ENCODE results near the gene DDX54. TPM values are rescaled to one million over a fixed set of nuclear protein-coding genes. Genes with fewer than 3 reads are reported as not detected.

Gene DDX54
- total and polyA plus RNA-seq, 2 of the 8 experiments (the other 6 are each of a cell fraction or from before 2014, with no cell fraction given), result 64.9 to 113 TPM

DNA sequence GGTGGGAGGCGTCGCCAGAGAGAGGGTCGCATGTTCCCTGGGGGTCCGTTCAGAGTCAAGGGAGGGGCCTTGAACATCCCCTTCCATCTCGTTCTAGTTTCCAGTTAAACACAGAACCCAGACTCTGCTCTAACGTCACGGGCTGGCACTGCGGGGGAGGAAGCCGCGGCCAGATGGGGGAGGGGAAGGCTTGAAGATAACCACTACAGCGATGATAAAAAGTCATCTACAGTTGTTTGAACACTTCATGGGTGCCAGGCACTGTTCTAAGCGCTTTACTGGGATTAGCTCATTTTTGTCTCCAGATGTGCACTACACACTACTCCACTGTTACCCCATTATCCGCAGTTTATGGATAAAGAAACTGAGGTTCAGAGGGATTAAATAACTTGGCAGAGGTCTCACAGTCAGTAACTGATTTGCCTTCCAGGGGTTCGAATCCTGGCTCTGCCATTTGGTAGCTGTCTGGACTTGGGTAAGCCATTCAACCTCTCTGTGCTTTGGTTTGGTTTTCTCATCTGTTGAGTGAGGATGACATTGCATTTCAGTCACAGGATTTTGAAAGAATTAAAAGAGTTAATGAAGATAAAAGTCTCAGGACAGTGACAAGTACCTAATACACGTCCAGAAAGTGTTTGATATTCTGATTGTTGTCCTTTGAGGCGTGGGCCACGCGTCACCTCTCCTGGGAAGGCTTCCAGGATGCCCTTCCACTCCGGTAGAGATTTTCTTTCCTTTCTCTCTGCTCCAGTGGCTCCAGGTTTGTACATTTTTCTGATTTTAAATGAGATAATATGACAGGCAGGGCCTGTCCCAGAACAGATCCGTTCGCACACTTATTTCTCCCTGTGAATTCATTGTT lies 48.9 kb downstream of the DDX54 start (continued):
- TF ChIP-seq SIX5 (IDR thresholded peaks at IDR 0.05; ENCODE audit: low read depth, low read length) (no peak), SRF (IDR thresholded peaks at IDR 0.05; ENCODE audit: low read depth, low read length) (no peak), ASH2L (IDR thresholded peaks at IDR 0.05; ENCODE audit: low read length) (peak; percentile 7), KDM4A (IDR thresholded peaks at IDR 0.05; ENCODE audit: low read depth, low read length, severe bottlenecking) (peak; percentile 20), CEBPB (IDR thresholded peaks at IDR 0.05; ENCODE audit: low read depth, low read length) (no peak), KDM1A (IDR thresholded peaks at IDR 0.05; ENCODE audit: borderline replicate concordance, low read length) (no peak), RXRA (IDR thresholded peaks at IDR 0.05; ENCODE audit: insufficient read depth, low read depth, low read length) (no peak), SP2 (IDR thresholded peaks at IDR 0.05; ENCODE audit: low read length) (no peak)
